HG03066 (cell line): ENCODE results near the gene NTNG2.

Experiments
- ATAC-seq: cut with Tn5 transposase; IDR thresholded peaks from one replicate; pipeline ENCODE4 v1.9.1; 2021; ENCODE audit warnings: low read depth; ENCODE audit not compliant: unreplicated experiment

NTNG2 gene

GRCh38 chr9:132200706-132201105, 38.8 kb downstream of the NTNG2 start:
- ATAC-seq = no peak

GRCh38 chr9:132201139-132201538, 39.3 kb downstream of the NTNG2 start:
- no peak for ATAC-seq

DNA sequence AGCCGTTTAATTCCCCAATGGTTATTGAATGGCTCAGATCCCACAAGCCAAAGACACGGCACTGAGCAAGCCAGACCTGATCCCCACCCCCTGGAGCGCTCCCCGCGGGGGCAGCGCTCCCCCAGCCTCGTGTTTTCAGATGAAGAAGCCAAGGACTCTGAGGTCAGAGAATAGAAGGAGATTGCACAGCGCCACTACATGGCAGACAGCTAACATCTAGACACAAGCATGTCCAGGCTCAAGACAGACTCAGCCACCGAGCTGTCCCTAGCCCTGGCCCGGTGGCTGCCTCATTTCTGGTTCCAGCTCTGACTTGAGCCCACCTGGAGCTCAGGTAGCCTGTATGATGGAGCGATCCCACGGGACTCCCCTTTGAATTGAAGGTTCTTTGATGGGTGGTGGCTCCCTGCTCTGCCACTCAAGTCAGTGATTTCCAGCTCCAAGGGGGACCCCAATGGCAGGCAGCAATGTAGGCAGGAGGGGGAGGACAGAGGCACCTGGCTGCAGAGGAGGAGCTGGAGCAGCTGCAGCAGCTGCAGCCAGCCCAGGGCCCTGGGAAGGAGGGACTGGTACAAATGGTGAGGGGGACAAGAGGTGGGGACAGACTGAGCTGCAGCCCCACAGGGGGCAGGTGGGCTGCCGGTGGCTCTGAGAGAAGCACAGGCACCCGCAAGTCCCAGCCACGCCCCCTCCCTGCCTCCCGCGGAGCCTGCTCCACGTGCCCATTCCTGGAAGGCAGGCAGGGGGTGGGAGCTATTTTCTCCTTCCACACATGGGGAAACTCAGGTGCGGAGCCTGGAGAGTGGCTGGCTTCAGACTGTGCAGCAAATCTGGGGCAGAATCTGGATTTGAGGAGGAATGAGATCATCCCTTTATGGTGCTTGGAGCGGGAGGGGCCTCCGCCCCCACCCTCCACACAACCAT, 40.2 kb downstream of the NTNG2 start:
- no peak for ATAC-seq

DNA sequence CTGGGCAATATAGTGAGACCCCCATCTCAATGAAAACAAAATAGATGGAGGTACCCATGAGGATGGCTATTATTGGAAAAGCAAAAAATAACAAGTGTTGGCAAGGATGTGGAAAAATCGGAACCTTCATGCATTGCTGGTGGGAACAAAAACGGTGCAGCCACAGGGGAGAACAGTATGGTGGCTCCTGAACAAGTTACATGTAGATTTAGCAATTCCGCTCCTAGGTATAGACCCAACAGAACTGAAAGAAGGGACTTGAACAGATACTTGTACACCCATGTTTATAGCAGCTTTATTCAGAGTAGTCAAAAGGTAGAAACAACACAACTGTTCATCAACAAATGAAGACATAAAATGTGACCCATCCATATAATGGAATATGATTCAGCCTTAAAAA, 43.0 kb downstream of the NTNG2 start:
- ATAC-seq = no peak

DNA sequence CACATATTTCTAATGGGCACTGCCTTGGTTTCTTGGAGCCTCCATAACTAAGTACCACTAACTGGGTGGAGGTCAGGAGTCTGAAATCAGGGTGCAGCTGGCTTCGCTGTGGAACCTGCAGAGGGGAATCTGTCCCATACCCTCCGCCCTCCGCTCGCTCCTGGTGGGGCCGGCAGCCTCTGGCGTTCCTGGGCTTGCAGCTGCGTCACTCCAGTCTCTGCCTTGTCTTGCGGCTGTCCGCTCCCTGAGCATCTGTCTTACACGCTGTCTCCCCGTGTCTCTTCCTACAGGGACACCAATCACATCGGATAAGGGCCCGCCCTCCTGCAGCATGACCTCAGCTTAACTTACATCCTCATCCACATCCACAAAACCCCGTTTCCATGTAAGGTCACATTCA, 45.4 kb downstream of the NTNG2 start:
- ATAC-seq = no peak

GRCh38 chr9:132207839-132208615, 46.2 kb downstream of the NTNG2 start:
- ATAC-seq = no peak

- no peak for ATAC-seq
Measured at GRCh38 chr9:132209228-132209627, 47.4 kb downstream of the NTNG2 start.

DNA sequence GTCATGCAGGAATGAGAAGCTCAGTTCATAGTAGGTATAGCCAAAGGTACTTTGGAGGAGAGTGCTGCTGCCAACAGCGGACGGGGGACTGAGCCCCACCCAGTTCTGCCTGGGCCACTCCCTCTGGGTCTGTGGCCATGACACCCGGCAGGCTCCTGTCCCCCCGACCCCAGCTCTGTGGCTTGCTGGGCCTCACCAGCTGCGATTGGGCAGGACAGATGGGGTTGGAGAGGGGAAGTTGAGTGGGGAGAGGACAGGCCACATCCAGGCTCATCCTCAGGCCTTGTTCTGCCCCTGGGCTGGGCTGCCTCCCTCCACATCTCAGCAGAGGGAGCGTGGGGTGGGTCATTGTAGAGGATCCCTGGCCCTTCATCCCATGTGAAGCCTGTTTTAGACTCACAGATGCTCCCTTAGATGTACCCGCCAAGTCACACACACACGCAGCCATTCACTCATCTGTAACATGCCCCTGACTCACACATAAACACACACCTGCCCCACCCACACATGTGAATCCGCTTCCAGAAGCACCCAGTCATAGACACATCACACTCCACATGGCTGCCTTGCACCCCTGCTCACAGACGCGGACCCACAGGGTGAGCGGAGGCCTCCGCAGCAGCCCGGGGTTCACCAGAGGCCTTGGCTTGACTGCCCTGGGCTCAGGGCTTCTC, 48.8 kb downstream of the NTNG2 start:
- no peak for ATAC-seq

- ATAC-seq = no peak
Measured at GRCh38 chr9:132211570-132211969, 49.7 kb downstream of the NTNG2 start.

DNA sequence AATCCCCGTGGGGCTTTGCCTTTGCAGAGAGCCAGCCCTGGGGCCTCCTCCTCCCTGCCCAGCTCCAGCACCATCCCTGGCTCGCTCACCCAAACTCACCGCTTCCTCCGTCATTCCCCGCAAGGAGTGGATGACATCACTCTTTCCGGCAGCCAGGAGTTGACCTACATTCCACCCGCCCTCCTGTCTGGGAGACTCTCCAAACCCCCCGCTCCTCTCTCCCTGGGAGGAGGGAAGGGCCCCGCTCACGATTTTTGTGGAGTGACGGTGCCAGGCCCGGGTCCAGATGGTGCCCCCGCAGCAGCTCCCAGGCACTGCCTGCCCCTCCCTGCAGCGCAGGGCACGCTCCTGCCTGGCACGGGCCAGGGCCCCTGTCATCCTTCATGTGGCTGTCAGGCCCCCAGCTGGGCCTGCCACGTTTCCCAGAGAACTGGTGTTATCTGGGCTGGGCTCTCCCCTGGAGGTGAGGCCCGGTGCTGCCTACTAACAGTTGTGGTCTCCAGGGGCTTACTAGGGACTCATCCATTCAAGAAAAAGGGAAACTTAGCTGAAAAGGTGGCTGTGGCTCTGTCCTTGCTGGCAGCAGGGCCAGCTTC, 52.3 kb downstream of the NTNG2 start:
- ATAC-seq = no peak

DNA sequence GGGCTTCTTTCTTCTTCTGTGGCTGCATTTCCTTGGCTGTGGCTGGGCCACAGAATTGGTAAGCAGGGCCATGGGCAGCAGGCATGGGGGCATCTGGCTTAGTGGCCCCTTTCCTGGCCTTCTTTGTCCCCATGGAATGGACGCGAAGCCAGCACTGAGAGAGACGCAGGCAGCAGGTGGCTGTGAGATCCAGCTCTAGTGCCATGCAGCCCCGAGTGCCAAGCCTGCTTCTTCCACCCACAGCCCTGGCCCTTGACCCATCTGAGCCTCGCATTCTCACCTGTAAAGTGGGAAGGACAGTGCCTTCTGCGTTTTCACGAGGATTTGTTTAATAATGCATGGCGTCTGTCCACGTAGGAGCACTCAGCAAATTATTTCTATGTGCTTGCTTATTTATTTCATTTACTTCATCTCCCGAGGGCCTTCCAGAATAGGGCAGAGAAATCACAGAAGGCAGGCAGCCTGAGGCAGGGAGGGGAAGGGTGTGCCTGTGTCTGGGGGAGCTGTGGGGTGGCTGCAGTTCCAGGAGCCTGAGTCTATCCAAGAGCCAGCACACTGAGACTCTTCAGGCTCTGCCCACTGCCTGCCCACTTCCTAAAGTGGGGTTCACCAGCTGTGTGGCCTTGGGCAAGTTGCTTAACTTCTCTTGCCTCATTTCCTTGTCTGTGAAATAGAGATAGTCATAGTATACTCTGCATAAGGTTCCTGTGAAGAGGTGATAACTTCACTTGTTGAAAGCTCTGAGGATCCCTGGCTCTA, 55.2 kb downstream of the NTNG2 start:
- ATAC-seq = no peak

- no peak for ATAC-seq
Measured at GRCh38 chr9:132218208-132218607, 56.4 kb downstream of the NTNG2 start.

- ATAC-seq = no peak
Measured at GRCh38 chr9:132221941-132222340, 60.1 kb downstream of the NTNG2 start.

- ATAC-seq = no peak
Measured at GRCh38 chr9:132224645-132225044, 62.8 kb downstream of the NTNG2 start.

GRCh38 chr9:132226571-132227430, 64.9 kb downstream of the NTNG2 start:
- no peak for ATAC-seq

DNA sequence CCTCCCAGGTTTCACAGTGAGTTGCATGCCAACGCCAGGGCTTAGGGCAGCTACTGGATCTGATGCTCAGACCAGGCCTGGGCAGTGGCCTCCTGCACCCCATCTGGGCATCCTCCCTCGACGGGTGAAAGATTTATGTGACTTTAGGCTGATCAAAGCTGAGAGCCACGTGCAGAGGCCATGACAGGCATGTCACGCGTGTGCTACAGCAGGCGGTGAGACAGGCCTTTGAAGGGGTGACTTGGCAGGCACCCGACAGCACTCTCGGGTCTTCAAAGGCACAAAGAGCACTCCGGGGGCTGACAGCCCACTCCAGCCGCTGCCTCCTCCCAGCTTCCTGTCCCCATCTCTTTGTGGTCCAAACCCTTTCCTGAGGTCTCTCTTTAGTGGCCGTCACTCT, 66.2 kb downstream of the NTNG2 start:
- ATAC-seq = no peak

DNA sequence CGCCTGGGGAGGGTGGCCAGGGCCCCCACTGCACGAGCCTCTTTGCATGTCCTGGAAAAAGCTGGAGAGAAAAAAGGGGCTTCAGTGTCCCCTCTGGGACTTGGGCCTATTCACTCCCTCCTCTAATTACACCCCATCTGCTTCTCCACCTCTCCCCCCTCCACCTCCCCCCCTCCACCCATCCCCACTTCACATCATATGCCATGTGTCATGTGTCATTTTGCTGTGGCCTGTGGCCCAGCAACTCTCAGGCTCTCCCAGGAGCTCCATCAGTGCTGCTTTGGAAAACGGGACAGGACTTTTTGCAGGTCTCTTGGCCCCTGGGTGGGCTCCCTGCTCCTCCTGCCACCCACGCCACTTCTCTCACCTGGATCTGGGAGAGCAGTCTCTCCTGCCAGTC, 68.7 kb downstream of the NTNG2 start:
- ATAC-seq = no peak

- no peak for ATAC-seq
Measured at GRCh38 chr9:132231019-132231701, 69.3 kb downstream of the NTNG2 start.

DNA sequence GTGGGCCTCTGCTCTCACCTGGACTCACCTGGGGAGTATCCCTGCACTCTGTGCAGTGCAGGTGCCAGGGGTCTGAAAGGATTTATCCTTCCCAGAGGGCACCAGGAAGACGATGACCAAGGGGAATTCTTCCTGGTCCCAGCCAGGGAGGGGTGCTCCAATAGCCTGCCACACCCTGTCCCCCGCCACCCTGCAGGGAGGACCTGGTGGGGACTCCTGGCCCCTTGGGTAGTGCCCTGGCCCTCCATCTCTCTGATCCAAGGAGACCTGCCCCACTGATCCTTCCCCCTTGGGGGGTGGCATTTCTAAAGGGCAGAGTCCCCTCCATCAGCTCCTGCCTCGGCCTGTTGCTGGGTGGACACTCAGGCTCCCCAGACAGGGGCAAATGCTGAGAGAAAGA, 70.7 kb downstream of the NTNG2 start:
- no peak for ATAC-seq
